K562 (cell line): ENCODE results near the gene DAZAP1. TPM values are rescaled to one million over a fixed set of nuclear protein-coding genes. Genes with fewer than 3 reads are reported as not detected.

ENCODE experiments used
- HMGN3 ChIP-seq: IDR thresholded peaks from 2 replicates; pipeline ENCODE4 v1.6.1; 2011; ENCODE audit warnings: borderline replicate concordance, low read depth, mild to moderate bottlenecking, mixed read lengths, low read length; ENCODE audit not compliant: insufficient read length; ENCODE audit errors: extremely low read depth
- HNRNPUL1 ChIP-seq: fragments of 200-400 bp; formaldehyde crosslinking; IDR thresholded peaks from 2 replicates; pipeline ENCODE4 v1.6.1; 2017; ENCODE audit warnings: low read length
- RBM22 ChIP-seq: fragments of 200-400 bp; formaldehyde crosslinking; IDR thresholded peaks from 2 replicates; pipeline ENCODE4 v1.6.1; 2018; ENCODE audit warnings: low read length, low read depth; ENCODE audit not compliant: poor library complexity, severe bottlenecking
- ZFP1 ChIP-seq: fragments of 450-650 bp; formaldehyde crosslinking; IDR thresholded peaks from 2 replicates; pipeline ENCODE4 v1.4.0; 2020; ENCODE audit warnings: mild to moderate bottlenecking, mixed read lengths
- polyA plus RNA-seq, 8 experiments: library from polyadenylated mRNA; depleted of rRNA in 4 of 8; stranded (reverse) in 5 of 8; unstranded in 3 of 8; fragments of >200 nt; fragmentation: Nextera tagmentation in 2 of 8; fragmentation: Illumina TruSeq in 1 of 8; extraction: Ambion mirVana in 2 of 8; extraction: Trizol in 1 of 8; gene quantifications; 2 replicates each; pipeline versions ENCODE4 v1.2.1 to v1.2.3, GENCODE V29; 2011 to 2014; ENCODE audit warnings: inconsistent platforms in 1 of 8, missing spikeins in 1 of 8
- total RNA-seq, 7 experiments: library from RNA; depleted of rRNA in 6 of 7; stranded (reverse); fragments of >200 nt in 6 of 7; fragmentation: Illumina TruSeq in 2 of 7; extraction: Trizol in 2 of 7; gene quantifications; 2 replicates each; pipeline versions ENCODE4 v1.2.1 to v1.2.3, GENCODE V29; 2011 to 2021; ENCODE audit warnings: low replicate concordance in 1 of 7
- TF ChIP-seq, protein P1 (sequence below): fragments of 250-450 bp; sonication (Bioruptor Pico); IDR thresholded peaks from 2 replicates; pipeline ENCODE4 v1.5.0; 2021; ENCODE audit warnings: mild to moderate bottlenecking, borderline replicate concordance
- TF ChIP-seq, protein P2 (sequence below): fragments of 200-800 bp; sonication (Bioruptor generic); IDR thresholded peaks from 2 replicates; pipeline ENCODE4 v1.6.1; 2017; ENCODE audit warnings: missing genetic modification characterization, missing compliant biosample characterization
- TF ChIP-seq, protein P3 (sequence below): fragments of 250-450 bp; sonication (Bioruptor Pico); IDR thresholded peaks from 2 replicates; pipeline ENCODE4 v1.8.0; 2022; ENCODE audit warnings: moderate library complexity, mild to moderate bottlenecking, inconsistent platforms

DAZAP1 gene
- total and polyA plus RNA-seq, 9 of the 15 experiments (the other 6 are each of a cell fraction or from before 2014, with no cell fraction given), result 10.8 to 289 (median 142) TPM

DNA sequence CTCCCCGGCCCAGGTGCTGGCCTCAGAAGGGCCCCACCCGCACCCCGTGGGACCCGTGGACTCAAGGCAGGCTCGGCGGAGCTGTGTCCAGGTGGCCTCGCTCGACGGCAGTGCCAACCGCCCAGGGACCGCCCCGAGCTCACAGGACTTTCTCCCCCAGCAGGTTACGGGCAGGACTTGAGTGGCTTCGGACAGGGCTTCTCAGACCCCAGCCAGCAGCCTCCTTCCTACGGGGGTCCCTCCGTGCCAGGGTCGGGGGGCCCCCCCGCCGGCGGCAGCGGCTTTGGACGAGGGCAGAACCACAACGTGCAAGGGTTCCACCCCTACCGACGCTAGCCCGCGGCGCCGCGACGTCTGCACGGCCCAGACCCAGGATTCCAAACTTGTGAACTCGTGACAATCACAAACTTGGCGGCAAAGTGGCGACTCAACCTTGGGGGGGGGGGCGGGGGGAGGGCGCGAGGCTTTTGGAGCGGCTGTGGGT, 27.2 kb downstream of the DAZAP1 start (continued):
- TF ChIP-seq, protein P1, sequence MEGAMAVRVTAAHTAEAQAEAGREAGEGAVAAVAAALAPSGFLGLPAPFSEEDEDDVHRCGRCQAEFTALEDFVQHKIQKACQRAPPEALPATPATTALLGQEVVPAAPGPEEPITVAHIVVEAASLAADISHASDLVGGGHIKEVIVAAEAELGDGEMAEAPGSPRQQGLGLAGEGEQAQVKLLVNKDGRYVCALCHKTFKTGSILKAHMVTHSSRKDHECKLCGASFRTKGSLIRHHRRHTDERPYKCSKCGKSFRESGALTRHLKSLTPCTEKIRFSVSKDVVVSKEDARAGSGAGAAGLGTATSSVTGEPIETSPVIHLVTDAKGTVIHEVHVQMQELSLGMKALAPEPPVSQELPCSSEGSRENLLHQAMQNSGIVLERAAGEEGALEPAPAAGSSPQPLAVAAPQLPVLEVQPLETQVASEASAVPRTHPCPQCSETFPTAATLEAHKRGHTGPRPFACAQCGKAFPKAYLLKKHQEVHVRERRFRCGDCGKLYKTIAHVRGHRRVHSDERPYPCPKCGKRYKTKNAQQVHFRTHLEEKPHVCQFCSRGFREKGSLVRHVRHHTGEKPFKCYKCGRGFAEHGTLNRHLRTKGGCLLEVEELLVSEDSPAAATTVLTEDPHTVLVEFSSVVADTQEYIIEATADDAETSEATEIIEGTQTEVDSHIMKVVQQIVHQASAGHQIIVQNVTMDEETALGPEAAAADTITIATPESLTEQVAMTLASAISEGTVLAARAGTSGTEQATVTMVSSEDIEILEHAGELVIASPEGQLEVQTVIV (CRISPR knock-in tag), result no peak
- no peak for TF ChIP-seq HNRNPUL1
- TF ChIP-seq, protein P2, sequence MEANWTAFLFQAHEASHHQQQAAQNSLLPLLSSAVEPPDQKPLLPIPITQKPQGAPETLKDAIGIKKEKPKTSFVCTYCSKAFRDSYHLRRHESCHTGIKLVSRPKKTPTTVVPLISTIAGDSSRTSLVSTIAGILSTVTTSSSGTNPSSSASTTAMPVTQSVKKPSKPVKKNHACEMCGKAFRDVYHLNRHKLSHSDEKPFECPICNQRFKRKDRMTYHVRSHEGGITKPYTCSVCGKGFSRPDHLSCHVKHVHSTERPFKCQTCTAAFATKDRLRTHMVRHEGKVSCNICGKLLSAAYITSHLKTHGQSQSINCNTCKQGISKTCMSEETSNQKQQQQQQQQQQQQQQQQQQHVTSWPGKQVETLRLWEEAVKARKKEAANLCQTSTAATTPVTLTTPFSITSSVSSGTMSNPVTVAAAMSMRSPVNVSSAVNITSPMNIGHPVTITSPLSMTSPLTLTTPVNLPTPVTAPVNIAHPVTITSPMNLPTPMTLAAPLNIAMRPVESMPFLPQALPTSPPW (CRISPR knock-in tag), result peak; percentile 71
- peak; percentile 88 for TF ChIP-seq RBM22
- TF ChIP-seq ZFP1, result no peak
- peak; percentile 30 for TF ChIP-seq HMGN3
- TF ChIP-seq, protein P3, sequence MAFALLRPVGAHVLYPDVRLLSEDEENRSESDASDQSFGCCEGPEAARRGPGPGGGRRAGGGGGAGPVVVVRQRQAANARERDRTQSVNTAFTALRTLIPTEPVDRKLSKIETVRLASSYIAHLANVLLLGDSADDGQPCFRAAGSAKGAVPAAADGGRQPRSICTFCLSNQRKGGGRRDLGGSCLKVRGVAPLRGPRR (CRISPR knock-in tag), result no peak
